Uterus (tissue), 4 donors: ENCODE measurements around the gene TCF12. TPM values are rescaled to one million over a fixed set of nuclear protein-coding genes. Genes with fewer than 3 reads are reported as not detected.

Experiments
- DNase-seq, 2 donors: peaks; one replicate each; pipeline ENCODE4 v3.0.0-alpha.2; 2019 to 2020
- H3K27ac ChIP-seq, 2 donors: fragments of 200-600 bp; sonication (generic); 1 replicate in 1 of 2; 2 replicates in 1 of 2; pipeline ENCODE4 v1.5.1; 2016 to 2018
- H3K27me3 ChIP-seq, 2 donors: fragments of 200-600 bp; sonication (generic); one replicate each; pipeline ENCODE4 v1.5.1; 2018 to 2019; ENCODE audit warnings: control low read depth in 1 of 2
- H3K36me3 ChIP-seq, 2 donors: fragments of 200-600 bp; sonication (generic); one replicate each; pipeline ENCODE4 v1.5.1; 2019; ENCODE audit warnings: control low read depth in 1 of 2
- H3K4me1 ChIP-seq, 2 donors: fragments of 200-600 bp; sonication (generic); one replicate each; pipeline ENCODE4 v1.5.1; 2018 to 2019; ENCODE audit warnings: control low read depth in 1 of 2
- H3K4me3 ChIP-seq, 2 donors: fragments of 200-600 bp; sonication (generic); 1 replicate in 1 of 2; 2 replicates in 1 of 2; pipeline ENCODE4 v1.5.1; 2018 to 2019; ENCODE audit warnings: mild to moderate bottlenecking in 1 of 2
- H3K9me3 ChIP-seq, 2 donors: fragments of 200-600 bp; sonication (generic); one replicate each; pipeline ENCODE4 v1.5.1; 2019; ENCODE audit warnings: control low read depth in 1 of 2
- CTCF ChIP-seq, 4 experiments: fragments of 200-600 bp in 2 of 4; fragments of 450-650 bp in 2 of 4; sonication (generic) in 2 of 4; IDR thresholded peaks; one replicate each; pipeline ENCODE4 v1.5.1; 2016 to 2019; ENCODE audit warnings: antibody characterized with exemption in 4 of 4, mild to moderate bottlenecking in 2 of 4, moderate library complexity in 1 of 4
- POLR2A ChIP-seq, 2 donors: fragments of 450-650 bp; IDR thresholded peaks; one replicate each; pipeline ENCODE4 v1.6.1; 2016; ENCODE audit warnings: antibody characterized with exemption in 2 of 2, mild to moderate bottlenecking in 1 of 2, moderate library complexity in 1 of 2
- intact Hi-C: fragments of 100-400 bp; cut with DNase I; formaldehyde crosslinking; loops from one replicate; pipeline ENCODE4 v1.15.1; 2023; ENCODE audit warnings: low total_unique reads
- total RNA-seq, 4 donors: library from RNA; depleted of rRNA in 3 of 4; stranded (reverse); fragments of >200 nt in 3 of 4; gene quantifications; one replicate each; pipeline versions ENCODE4 v1.1.0 to v1.2.4, GENCODE V29; 2014 to 2023
- donor health status: DM: yes; HTN: yes; CAD: no.

TCF12 gene
- total RNA-seq, 4 donors from 2014 or later: 109 to 361 (median 196) TPM

- intact Hi-C loops: no loop called here
- peaks cover 0 to 4% of the 10 kb centered on the region in 2 donors for H3K9me3 ChIP-seq
- no peaks in the 10 kb centered on the region for H3K36me3 ChIP-seq
- no peak for DNase-seq
- no peak overlapping the region for H3K4me3 ChIP-seq
- TF ChIP-seq CTCF (IDR thresholded peaks at IDR 0.05) (no peak), POLR2A (IDR thresholded peaks at IDR 0.05) (no peak)
- no peak overlapping the region for H3K27ac ChIP-seq
- H3K4me1 ChIP-seq: no peaks in the 10 kb centered on the region
- H3K27me3 ChIP-seq: no peaks in the 10 kb centered on the region
Observed at GRCh38 chr15:56933410-56933809, 15.0 kb downstream of the TCF12 start.

GRCh38 chr15:56933811-56934210, 15.4 kb downstream of the TCF12 start:
- Histone ChIP-seq H3K36me3 (no peaks in the 10 kb centered on the region), H3K4me1 (no peaks in the 10 kb centered on the region), H3K27me3 (no peaks in the 10 kb centered on the region), H3K27ac (no peak overlapping the region), H3K9me3 (peaks cover 0 to 4% of the 10 kb centered on the region in 2 donors), H3K4me3 (no peak overlapping the region)
- no peak for DNase-seq
- intact Hi-C loops: no loop called here
- TF ChIP-seq CTCF (IDR thresholded peaks at IDR 0.05) (no peak), POLR2A (IDR thresholded peaks at IDR 0.05) (no peak)

- DNase-seq: no peak
- Histone ChIP-seq H3K4me3 (no peak overlapping the region), H3K27me3 (no peaks in the 10 kb centered on the region), H3K4me1 (no peaks in the 10 kb centered on the region), H3K36me3 (no peaks in the 10 kb centered on the region), H3K9me3 (peaks cover 0 to 4% of the 10 kb centered on the region in 2 donors), H3K27ac (no peak overlapping the region)
- no peak for TF ChIP-seq CTCF (IDR thresholded peaks at IDR 0.05)
- intact Hi-C loops: no loop called here
Observed at GRCh38 chr15:56934269-56934668, 15.8 kb downstream of the TCF12 start.

- H3K4me1 ChIP-seq: no peaks in the 10 kb centered on the region
- H3K36me3 ChIP-seq: no peaks in the 10 kb centered on the region
- intact Hi-C loops: no loop called here
- H3K4me3 ChIP-seq: no peak overlapping the region
- TF ChIP-seq POLR2A (IDR thresholded peaks at IDR 0.05): no peak
- TF ChIP-seq CTCF (IDR thresholded peaks at IDR 0.05): no peak
- H3K9me3 ChIP-seq: peaks cover 0 to 4% of the 10 kb centered on the region in 2 donors
- no peaks in the 10 kb centered on the region for H3K27me3 ChIP-seq
- DNase-seq: no peak
- H3K27ac ChIP-seq: no peak overlapping the region
Observed at GRCh38 chr15:56936929-56937328, 18.5 kb downstream of the TCF12 start.

- H3K27me3 ChIP-seq: no peaks in the 10 kb centered on the region
- no peak overlapping the region for H3K4me3 ChIP-seq
- DNase-seq: no peak
- intact Hi-C loops: no loop called here
- no peaks in the 10 kb centered on the region for H3K36me3 ChIP-seq
- H3K9me3 ChIP-seq: peaks cover 0 to 4% of the 10 kb centered on the region in 2 donors
- H3K4me1 ChIP-seq: no peaks in the 10 kb centered on the region
- TF ChIP-seq CTCF (IDR thresholded peaks at IDR 0.05) (no peak), POLR2A (IDR thresholded peaks at IDR 0.05) (no peak)
- no peak overlapping the region for H3K27ac ChIP-seq
Observed at GRCh38 chr15:56939257-56939656, 20.8 kb downstream of the TCF12 start.
